ENCODE measurements around the gene ARID1B.

ARID1B gene

GRCh38 chr6:157098999-157099398 is 321.8 kb downstream of the ARID1B start:
- no peaks in the 10 kb centered on the region for H3K9me3 ChIP-seq (ENCODE audit: insufficient read depth, low read length)
- H3K27me3 ChIP-seq (ENCODE audit: low read length), result no peaks in the 10 kb centered on the region
- no peaks in the 10 kb centered on the region for H3F3A ChIP-seq (ENCODE audit: insufficient read depth)
- TF ChIP-seq CTCF (IDR thresholded peaks at IDR 0.05; ENCODE audit: insufficient read depth, low read length, poor library complexity, severe bottlenecking), result no peak
- no peak overlapping the region for H3K4me2 ChIP-seq (ENCODE audit: low read depth, low read length, poor library complexity, severe bottlenecking)
- no peaks in the 10 kb centered on the region for H3K79me2 ChIP-seq (ENCODE audit: insufficient read depth, low read length)
- H3K9ac ChIP-seq (ENCODE audit: low read length), result no peak overlapping the region
- no peak overlapping the region for H3K27ac ChIP-seq (ENCODE audit: low read depth, low read length)
- H3K36me3 ChIP-seq (ENCODE audit: low read length), result 0 out of 2 replicates have a peak, but pooled peaks cover 4% of the 10 kb centered on the region
- H2AFZ ChIP-seq (ENCODE audit: low read depth, low read length, severe bottlenecking), result no peak overlapping the region
- no peak overlapping the region for H3K4me3 ChIP-seq (ENCODE audit: insufficient read depth, low read length, poor library complexity, severe bottlenecking)
- no peaks in the 10 kb centered on the region for H4K20me1 ChIP-seq (ENCODE audit: low read depth, low read length)
- H3K9me2 ChIP-seq (replicated peaks; ENCODE audit: insufficient read depth, low read length), result no peaks in the 10 kb centered on the region

- Histone ChIP-seq H3K36me3 (ENCODE audit: low read length) (0 out of 2 replicates have a peak, but pooled peaks cover 4% of the 10 kb centered on the region), H3K79me2 (ENCODE audit: insufficient read depth, low read length) (no peaks in the 10 kb centered on the region), H3K9me2 (replicated peaks; ENCODE audit: insufficient read depth, low read length) (no peaks in the 10 kb centered on the region), H3K9ac (ENCODE audit: low read length) (no peak overlapping the region), H3K4me2 (ENCODE audit: low read depth, low read length, poor library complexity, severe bottlenecking) (no peak overlapping the region), H3K27me3 (ENCODE audit: low read length) (no peaks in the 10 kb centered on the region), H4K20me1 (ENCODE audit: low read depth, low read length) (no peaks in the 10 kb centered on the region), H3K4me3 (ENCODE audit: insufficient read depth, low read length, poor library complexity, severe bottlenecking) (no peak overlapping the region), H3F3A (ENCODE audit: insufficient read depth) (no peaks in the 10 kb centered on the region), H2AFZ (ENCODE audit: low read depth, low read length, severe bottlenecking) (no peak overlapping the region), H3K9me3 (ENCODE audit: insufficient read depth, low read length) (no peaks in the 10 kb centered on the region), H3K27ac (ENCODE audit: low read depth, low read length) (no peak overlapping the region)
- TF ChIP-seq CTCF (IDR thresholded peaks at IDR 0.05; ENCODE audit: insufficient read depth, low read length, poor library complexity, severe bottlenecking), result no peak
- TF ChIP-seq EZH2phosphoT487 (conservative IDR thresholded peaks at IDR 0.05; ENCODE audit: low read length), result no peak
Measured at GRCh38 chr6:157099912-157100593, 322.9 kb downstream of the ARID1B start.

- Histone ChIP-seq H2AFZ (ENCODE audit: low read depth, low read length, severe bottlenecking) (no peak overlapping the region), H3K27ac (ENCODE audit: low read depth, low read length) (no peak overlapping the region), H3K4me2 (ENCODE audit: low read depth, low read length, poor library complexity, severe bottlenecking) (no peak overlapping the region), H3K9me2 (replicated peaks; ENCODE audit: insufficient read depth, low read length) (no peaks in the 10 kb centered on the region), H4K20me1 (ENCODE audit: low read depth, low read length) (no peaks in the 10 kb centered on the region), H3K79me2 (ENCODE audit: insufficient read depth, low read length) (no peaks in the 10 kb centered on the region), H3F3A (ENCODE audit: insufficient read depth) (no peaks in the 10 kb centered on the region), H3K36me3 (ENCODE audit: low read length) (0 out of 2 replicates have a peak, but pooled peaks cover 4% of the 10 kb centered on the region), H3K9ac (ENCODE audit: low read length) (no peak overlapping the region), H3K27me3 (ENCODE audit: low read length) (no peaks in the 10 kb centered on the region), H3K4me3 (ENCODE audit: insufficient read depth, low read length, poor library complexity, severe bottlenecking) (no peak overlapping the region), H3K9me3 (ENCODE audit: insufficient read depth, low read length) (no peaks in the 10 kb centered on the region)
- TF ChIP-seq EZH2phosphoT487 (conservative IDR thresholded peaks at IDR 0.05; ENCODE audit: low read length), result no peak
- no peak for TF ChIP-seq CTCF (IDR thresholded peaks at IDR 0.05; ENCODE audit: insufficient read depth, low read length, poor library complexity, severe bottlenecking)
Measured at GRCh38 chr6:157101166-157101565, 324.0 kb downstream of the ARID1B start.
